ENCODE results near the gene C2CD4A.

DNA sequence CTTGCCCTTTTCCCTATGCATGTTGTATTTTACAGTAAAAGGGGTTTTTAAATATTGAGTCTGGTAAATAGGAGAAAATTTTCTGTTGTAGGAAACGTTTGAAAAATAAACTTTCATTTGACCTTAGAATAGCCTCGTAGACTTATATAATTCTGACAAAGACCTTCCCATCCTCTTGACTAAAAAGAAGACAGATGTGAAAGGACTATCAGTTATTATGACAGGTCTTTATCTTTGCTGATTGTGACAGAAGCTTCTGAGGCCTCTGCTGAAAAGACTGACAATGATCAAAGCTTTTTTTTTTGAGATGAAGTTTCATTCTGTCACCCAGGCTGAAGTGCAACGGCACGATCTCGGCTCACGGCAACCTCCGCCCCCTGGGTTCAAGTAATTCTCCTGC lies 24.2 kb downstream of the C2CD4A start:
- TF ChIP-seq, protein P1, sequence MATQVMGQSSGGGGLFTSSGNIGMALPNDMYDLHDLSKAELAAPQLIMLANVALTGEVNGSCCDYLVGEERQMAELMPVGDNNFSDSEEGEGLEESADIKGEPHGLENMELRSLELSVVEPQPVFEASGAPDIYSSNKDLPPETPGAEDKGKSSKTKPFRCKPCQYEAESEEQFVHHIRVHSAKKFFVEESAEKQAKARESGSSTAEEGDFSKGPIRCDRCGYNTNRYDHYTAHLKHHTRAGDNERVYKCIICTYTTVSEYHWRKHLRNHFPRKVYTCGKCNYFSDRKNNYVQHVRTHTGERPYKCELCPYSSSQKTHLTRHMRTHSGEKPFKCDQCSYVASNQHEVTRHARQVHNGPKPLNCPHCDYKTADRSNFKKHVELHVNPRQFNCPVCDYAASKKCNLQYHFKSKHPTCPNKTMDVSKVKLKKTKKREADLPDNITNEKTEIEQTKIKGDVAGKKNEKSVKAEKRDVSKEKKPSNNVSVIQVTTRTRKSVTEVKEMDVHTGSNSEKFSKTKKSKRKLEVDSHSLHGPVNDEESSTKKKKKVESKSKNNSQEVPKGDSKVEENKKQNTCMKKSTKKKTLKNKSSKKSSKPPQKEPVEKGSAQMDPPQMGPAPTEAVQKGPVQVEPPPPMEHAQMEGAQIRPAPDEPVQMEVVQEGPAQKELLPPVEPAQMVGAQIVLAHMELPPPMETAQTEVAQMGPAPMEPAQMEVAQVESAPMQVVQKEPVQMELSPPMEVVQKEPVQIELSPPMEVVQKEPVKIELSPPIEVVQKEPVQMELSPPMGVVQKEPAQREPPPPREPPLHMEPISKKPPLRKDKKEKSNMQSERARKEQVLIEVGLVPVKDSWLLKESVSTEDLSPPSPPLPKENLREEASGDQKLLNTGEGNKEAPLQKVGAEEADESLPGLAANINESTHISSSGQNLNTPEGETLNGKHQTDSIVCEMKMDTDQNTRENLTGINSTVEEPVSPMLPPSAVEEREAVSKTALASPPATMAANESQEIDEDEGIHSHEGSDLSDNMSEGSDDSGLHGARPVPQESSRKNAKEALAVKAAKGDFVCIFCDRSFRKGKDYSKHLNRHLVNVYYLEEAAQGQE (IDR thresholded peaks at IDR 0.05; ENCODE audit: insufficient read depth in 1 of 2, low read depth in 2 of 2, low read length in 2 of 2): no peak
- TF ChIP-seq POLR2AphosphoS5 (IDR thresholded peaks at IDR 0.05; ENCODE audit: low read depth, low read length): no peak
- no peak for TF ChIP-seq TAF1 (IDR thresholded peaks at IDR 0.05; ENCODE audit: borderline replicate concordance, insufficient read depth, low read length)
- no peak for TF ChIP-seq SIN3A (IDR thresholded peaks at IDR 0.05; ENCODE audit: borderline replicate concordance, insufficient read depth, low read length)
- TF ChIP-seq FOXP2 (optimal IDR thresholded peaks at IDR 0.05; ENCODE audit: borderline replicate concordance, extremely low read depth, extremely low read length, insufficient read depth): no peak
